NCI-H2081 (cell line): ENCODE data around the gene TOX4.
A peak's percentile ranks its signal among the peaks of the same experiment; 100 is the strongest.
"Not testable (repeated sequence)": the region's sequence is repeated elsewhere in the genome, so short reads cannot be mapped to it uniquely, and the experiment has no call there.

ENCODE experiments used
- DNase-seq, 2 experiments: peaks; one replicate each; lab custom pipeline; 2025; lab: John Stamatoyannopoulos, UW

Gene TOX4

GRCh38 chr14:21476925-21477681, at the start of gene TOX4, which contains the start of gene RAB2B:
Gene TOX4, plus strand, starts transcription at chr14:21477195. Its CDS starts 84 bp downstream, at chr14:21477279.
Gene RAB2B, minus strand, starts transcription at chr14:21476959. Its CDS starts 87 bp downstream, at chr14:21476872.
- peak; percentile 98 for DNase-seq

- DNase-seq = peak; percentile 40 to 59
Measured at GRCh38 chr14:21428930-21429329, 48.1 kb upstream of the TOX4 start.

- DNase-seq = no peak
Measured at GRCh38 chr14:21431126-21431525, 45.9 kb upstream of the TOX4 start.

GRCh38 chr14:21436567-21437062, 40.4 kb upstream of the TOX4 start:
- DNase-seq = no peak

- peak; percentile 97 to 99 for DNase-seq
Measured at GRCh38 chr14:21437063-21437901, 39.7 kb upstream of the TOX4 start.

GRCh38 chr14:21440859-21441258, 36.1 kb upstream of the TOX4 start:
- DNase-seq = no peak

GRCh38 chr14:21442657-21443056, 34.3 kb upstream of the TOX4 start:
- not testable (repeated sequence) for DNase-seq

GRCh38 chr14:21449899-21450216, 27.1 kb upstream of the TOX4 start:
- no peak for DNase-seq

- peak in 1 of 2 experiments; percentile 7 for DNase-seq
Measured at GRCh38 chr14:21454843-21455544, 22.0 kb upstream of the TOX4 start.

GRCh38 chr14:21455592-21455911, 21.4 kb upstream of the TOX4 start:
- DNase-seq = no peak

- DNase-seq = peak; percentile 99 to 100
Measured at GRCh38 chr14:21455912-21456667, 20.9 kb upstream of the TOX4 start, which contains the start of gene CHD8. Gene CHD8, minus strand, starts transcription at chr14:21456123. Its CDS starts 24,480 bp downstream, at chr14:21431643.

GRCh38 chr14:21467616-21468015, 9.4 kb upstream of the TOX4 start:
- no peak for DNase-seq

GRCh38 chr14:21475767-21476522, 1.1 kb upstream of the TOX4 start:
- no peak for DNase-seq

GRCh38 chr14:21476523-21476924, 471 bp upstream of the TOX4 start:
- DNase-seq = peak; percentile 81 to 82

GRCh38 chr14:21486640-21487087, 9.7 kb downstream of the TOX4 start:
- DNase-seq = no peak

GRCh38 chr14:21494902-21495762, 18.1 kb downstream of the TOX4 start:
- DNase-seq = no peak

- DNase-seq = no peak
Measured at GRCh38 chr14:21496453-21496852, 19.5 kb downstream of the TOX4 start.

GRCh38 chr14:21498540-21499526, 21.8 kb downstream of the TOX4 start:
- DNase-seq = peak; percentile 36 to 46
